Muscle layer of duodenum (tissue), 2 donors: Measurements from ENCODE around the gene YWHAG.
"Not testable (repeated sequence)": the region's sequence is repeated elsewhere in the genome, so short reads cannot be mapped to it uniquely, and the experiment has no call there.

Source experiments
- H3K27ac ChIP-seq: one replicate; pipeline ENCODE4 v1.7.0; 2013; ENCODE audit warnings: mild to moderate bottlenecking, low read length
- H3K27me3 ChIP-seq: one replicate; pipeline ENCODE4 v1.7.0; 2013; ENCODE audit warnings: low read depth, mild to moderate bottlenecking, control low read depth, low read length
- H3K36me3 ChIP-seq, 2 donors: one replicate each; pipeline ENCODE4 v1.7.0; 2013; ENCODE audit warnings: low read length in 2 of 2, control low read depth in 1 of 2, mild to moderate bottlenecking in 1 of 2; ENCODE audit not compliant: insufficient read depth in 2 of 2, control insufficient read depth in 1 of 2
- H3K4me1 ChIP-seq, 2 donors: one replicate each; pipeline ENCODE4 v1.7.0; 2013; ENCODE audit warnings: low read length in 2 of 2, mild to moderate bottlenecking in 2 of 2, control low read depth in 1 of 2, moderate library complexity in 1 of 2; ENCODE audit not compliant: insufficient read depth in 2 of 2, control insufficient read depth in 1 of 2
- H3K4me3 ChIP-seq, 2 donors: one replicate each; pipeline ENCODE4 v1.7.0; 2013; ENCODE audit warnings: low read length in 2 of 2, low read depth in 1 of 2, mild to moderate bottlenecking in 1 of 2
- H3K9me3 ChIP-seq, 2 donors: one replicate each; pipeline ENCODE4 v1.7.0; 2013; ENCODE audit warnings: low read length in 2 of 2, control low read depth in 1 of 2, mild to moderate bottlenecking in 1 of 2; ENCODE audit not compliant: control insufficient read depth in 1 of 2
- donor health status: healthy.

Gene YWHAG

DNA sequence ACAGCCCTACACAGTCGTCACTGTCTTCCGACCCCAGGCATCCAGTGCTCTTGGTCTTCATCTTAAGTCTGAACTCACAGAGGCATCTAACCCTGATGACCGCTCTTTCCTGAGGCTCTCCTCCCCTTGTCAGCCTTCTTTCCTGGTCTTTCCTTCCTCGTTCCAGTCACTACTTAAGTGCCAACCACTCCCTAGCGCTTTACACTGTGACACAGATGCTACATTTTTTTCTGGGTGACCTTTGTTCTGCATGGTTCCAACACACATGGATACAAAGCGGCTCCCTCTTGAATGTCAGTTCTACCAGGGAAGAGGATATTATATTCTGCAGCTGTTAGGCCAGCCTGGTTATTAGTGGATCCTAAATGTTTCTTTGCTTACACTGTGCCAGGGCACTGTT is 12.7 kb downstream of the YWHAG start:
- Histone ChIP-seq H3K9me3 (no peaks in the 10 kb centered on the region), H3K27ac (peak overlapping the region; percentile 53), H3K27me3 (no peaks in the 10 kb centered on the region), H3K4me1 (peaks cover 0 to 14% of the 10 kb centered on the region in 2 donors), H3K4me3 (no peak overlapping the region), H3K36me3 (peaks cover 25 to 51% of the 10 kb centered on the region in 2 donors)

GRCh38 chr7:76343931-76344321 is 14.9 kb downstream of the YWHAG start:
- H3K36me3 ChIP-seq = peaks cover 28 to 39% of the 10 kb centered on the region in 2 donors
- H3K27me3 ChIP-seq = no peaks in the 10 kb centered on the region
- no peaks in the 10 kb centered on the region for H3K9me3 ChIP-seq
- H3K27ac ChIP-seq = no peak overlapping the region
- H3K4me1 ChIP-seq = peaks cover 0 to 26% of the 10 kb centered on the region in 2 donors
- H3K4me3 ChIP-seq = no peak overlapping the region

DNA sequence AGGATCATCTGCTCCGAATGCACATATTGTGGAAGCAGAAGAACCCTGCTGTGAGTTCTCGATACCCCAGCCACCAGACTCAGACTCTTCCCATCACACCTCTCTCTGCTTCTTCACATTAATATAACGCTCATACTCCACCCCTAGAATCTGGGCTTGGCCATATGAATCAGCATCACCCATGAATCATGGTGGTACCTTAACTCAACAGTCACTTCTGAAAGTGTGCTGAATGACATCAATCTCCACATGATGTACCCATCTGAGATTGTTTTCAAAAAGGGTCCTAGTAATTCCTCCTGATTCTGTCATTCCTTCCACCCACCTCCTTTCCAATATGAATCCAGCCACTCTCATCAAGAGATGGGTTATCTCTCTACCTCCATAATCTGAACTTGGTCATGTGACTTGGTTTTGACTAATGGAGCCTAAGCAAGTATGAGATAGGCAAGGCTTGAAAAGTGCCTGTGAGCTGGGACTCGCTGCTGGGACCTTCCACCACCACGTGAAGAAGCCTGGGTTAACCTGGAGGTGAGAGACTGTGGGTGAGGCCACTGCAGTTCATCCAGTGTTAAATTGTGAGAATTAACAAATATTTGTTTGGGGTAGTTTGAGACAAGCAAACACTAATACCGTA is 15.4 kb downstream of the YWHAG start:
- H3K4me3 ChIP-seq = no peak overlapping the region
- peaks cover 0 to 26% of the 10 kb centered on the region in 2 donors for H3K4me1 ChIP-seq
- no peaks in the 10 kb centered on the region for H3K9me3 ChIP-seq
- no peaks in the 10 kb centered on the region for H3K27me3 ChIP-seq
- H3K27ac ChIP-seq = no peak overlapping the region
- H3K36me3 ChIP-seq = peaks cover 28 to 39% of the 10 kb centered on the region in 2 donors

GRCh38 chr7:76342222-76342621 is 16.6 kb downstream of the YWHAG start:
- H3K4me3 ChIP-seq = no peak overlapping the region
- peaks cover 0 to 31% of the 10 kb centered on the region in 2 donors for H3K4me1 ChIP-seq
- no peaks in the 10 kb centered on the region for H3K27me3 ChIP-seq
- H3K36me3 ChIP-seq = peaks cover 28 to 34% of the 10 kb centered on the region in 2 donors
- H3K27ac ChIP-seq = no peak overlapping the region
- no peaks in the 10 kb centered on the region for H3K9me3 ChIP-seq

GRCh38 chr7:76340617-76341131 is 18.1 kb downstream of the YWHAG start:
- Histone ChIP-seq H3K4me1 (peaks cover 0 to 34% of the 10 kb centered on the region in 2 donors), H3K4me3 (no peak overlapping the region), H3K27me3 (no peaks in the 10 kb centered on the region), H3K9me3 (no peaks in the 10 kb centered on the region), H3K27ac (no peak overlapping the region), H3K36me3 (peaks cover 14 to 25% of the 10 kb centered on the region in 2 donors)

DNA sequence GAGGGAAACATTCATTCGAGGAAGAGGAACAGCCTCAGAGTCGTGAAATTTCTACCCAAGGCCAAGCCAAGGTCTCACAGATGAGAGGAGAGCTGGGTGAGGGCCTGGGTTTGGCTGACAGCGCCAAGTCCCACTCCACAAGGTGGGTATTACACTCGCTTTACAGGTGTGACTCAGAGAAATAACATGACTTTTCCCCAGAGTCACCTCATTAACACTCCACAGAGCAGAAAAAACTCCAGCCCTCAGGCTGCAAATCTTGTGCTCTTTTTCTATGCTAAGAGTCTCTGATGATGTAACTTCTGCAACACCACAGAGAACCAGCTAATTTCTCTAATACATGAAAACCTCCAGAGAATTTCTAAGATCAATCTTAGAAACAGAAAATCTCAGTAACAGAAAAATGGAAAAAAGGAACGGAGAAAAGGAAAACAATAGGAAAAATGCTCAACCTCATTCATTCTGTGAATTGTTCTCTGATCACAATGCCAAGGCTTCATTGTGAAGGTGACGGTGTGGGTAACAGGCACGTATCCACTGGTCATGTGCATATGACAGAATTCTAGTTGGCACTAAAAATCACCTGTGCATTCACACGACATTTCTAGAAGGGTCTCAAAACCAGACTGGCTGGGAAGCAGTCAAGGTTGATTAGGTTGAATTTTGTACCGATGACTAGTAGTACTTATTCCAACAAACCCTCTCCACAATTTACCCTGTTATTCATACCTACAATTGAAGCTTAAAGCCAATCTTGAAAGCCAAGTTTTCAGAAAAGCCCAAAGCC is 20.3 kb downstream of the YWHAG start:
- Histone ChIP-seq H3K27me3 (no peaks in the 10 kb centered on the region), H3K4me3 (no peak overlapping the region), H3K4me1 (peaks cover 4 to 46% of the 10 kb centered on the region in 2 donors), H3K36me3 (peaks cover 5 to 9% of the 10 kb centered on the region in 2 donors), H3K9me3 (no peaks in the 10 kb centered on the region), H3K27ac (no peak overlapping the region)

DNA sequence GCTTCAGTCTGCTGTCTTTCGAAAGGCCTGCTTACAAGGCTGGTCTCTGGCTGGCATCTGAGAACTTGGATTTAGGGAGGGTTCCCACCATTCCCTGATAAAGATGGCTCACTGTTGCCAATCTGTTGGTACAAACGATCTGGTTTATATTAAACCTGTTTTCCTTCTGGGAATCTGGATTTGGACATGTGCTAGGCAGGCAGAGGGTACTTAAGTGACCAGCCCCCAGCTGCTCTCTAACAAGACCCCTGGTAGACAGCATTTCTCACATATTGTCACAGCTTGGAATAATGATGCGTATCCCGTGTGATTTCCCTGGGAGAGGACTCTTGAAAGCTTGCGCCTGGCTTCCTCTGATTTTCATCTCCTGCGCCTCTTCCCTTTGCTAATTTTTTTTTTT is 21.6 kb downstream of the YWHAG start:
- Histone ChIP-seq H3K9me3 (no peaks in the 10 kb centered on the region), H3K27ac (no peak overlapping the region), H3K4me3 (no peak overlapping the region), H3K4me1 (peaks cover 9 to 59% of the 10 kb centered on the region in 2 donors), H3K27me3 (no peaks in the 10 kb centered on the region), H3K36me3 (peaks cover under 1 to 3% of the 10 kb centered on the region in 2 donors)

- Histone ChIP-seq H3K36me3 (peaks cover 0 to 3% of the 10 kb centered on the region in 2 donors), H3K4me1 (peaks cover 9 to 50% of the 10 kb centered on the region in 2 donors), H3K9me3 (no peaks in the 10 kb centered on the region), H3K4me3 (no peak overlapping the region), H3K27me3 (no peaks in the 10 kb centered on the region), H3K27ac (no peak overlapping the region)
Observed at GRCh38 chr7:76336094-76336493, 22.7 kb downstream of the YWHAG start.

- H3K27me3 ChIP-seq, H3K27ac ChIP-seq, H3K4me3 ChIP-seq, H3K9me3 ChIP-seq, H3K36me3 ChIP-seq: not testable (repeated sequence)
- H3K4me1 ChIP-seq = peaks cover 9 to 43% of the 10 kb centered on the region in 2 donors
Observed at GRCh38 chr7:76335417-76335816, 23.4 kb downstream of the YWHAG start.

- Histone ChIP-seq H3K4me3 (no peak overlapping the region), H3K27ac (no peak overlapping the region), H3K4me1 (peaks cover 9 to 35% of the 10 kb centered on the region in 2 donors), H3K36me3 (peaks cover 7 to 11% of the 10 kb centered on the region in 2 donors), H3K27me3 (no peaks in the 10 kb centered on the region), H3K9me3 (no peaks in the 10 kb centered on the region)
Observed at GRCh38 chr7:76334320-76334967, 24.3 kb downstream of the YWHAG start.

DNA sequence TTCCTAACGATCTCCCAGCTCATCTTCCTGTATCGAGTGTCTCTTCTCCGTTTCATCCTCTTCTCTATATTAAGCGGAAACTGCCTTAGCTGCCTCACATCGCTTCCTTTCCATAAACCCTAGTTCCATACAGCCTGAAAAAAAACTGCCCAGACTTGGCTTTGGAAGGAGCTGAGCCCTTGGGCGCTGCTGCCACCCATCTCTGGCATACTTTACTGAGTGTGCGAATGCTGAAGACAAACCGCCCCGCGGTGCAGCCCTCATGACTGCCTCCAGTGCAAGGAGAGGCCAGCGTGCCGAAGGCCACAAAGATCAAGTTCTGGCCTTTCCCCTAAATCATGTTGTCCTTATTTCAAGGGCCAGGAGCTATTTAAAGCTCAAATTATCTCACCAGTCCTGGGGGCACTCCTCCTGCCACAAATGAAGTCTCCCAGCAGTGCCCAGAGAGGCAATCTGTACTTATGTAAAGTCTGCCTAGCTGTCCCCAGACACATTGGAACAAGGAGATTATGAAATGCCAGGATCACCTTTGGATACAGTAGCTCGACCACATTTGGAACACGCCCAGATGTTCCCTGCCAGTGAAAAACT is 25.2 kb downstream of the YWHAG start:
- Histone ChIP-seq H3K27ac (no peak overlapping the region), H3K36me3 (peaks cover 15 to 18% of the 10 kb centered on the region in 2 donors), H3K9me3 (no peaks in the 10 kb centered on the region), H3K4me3 (no peak overlapping the region), H3K4me1 (peaks cover 9 to 36% of the 10 kb centered on the region in 2 donors), H3K27me3 (no peaks in the 10 kb centered on the region)
